ENCODE results near the gene PCGF3.
A peak's percentile ranks its signal among the peaks of the same experiment; 100 is the strongest.

PCGF3 gene

DNA sequence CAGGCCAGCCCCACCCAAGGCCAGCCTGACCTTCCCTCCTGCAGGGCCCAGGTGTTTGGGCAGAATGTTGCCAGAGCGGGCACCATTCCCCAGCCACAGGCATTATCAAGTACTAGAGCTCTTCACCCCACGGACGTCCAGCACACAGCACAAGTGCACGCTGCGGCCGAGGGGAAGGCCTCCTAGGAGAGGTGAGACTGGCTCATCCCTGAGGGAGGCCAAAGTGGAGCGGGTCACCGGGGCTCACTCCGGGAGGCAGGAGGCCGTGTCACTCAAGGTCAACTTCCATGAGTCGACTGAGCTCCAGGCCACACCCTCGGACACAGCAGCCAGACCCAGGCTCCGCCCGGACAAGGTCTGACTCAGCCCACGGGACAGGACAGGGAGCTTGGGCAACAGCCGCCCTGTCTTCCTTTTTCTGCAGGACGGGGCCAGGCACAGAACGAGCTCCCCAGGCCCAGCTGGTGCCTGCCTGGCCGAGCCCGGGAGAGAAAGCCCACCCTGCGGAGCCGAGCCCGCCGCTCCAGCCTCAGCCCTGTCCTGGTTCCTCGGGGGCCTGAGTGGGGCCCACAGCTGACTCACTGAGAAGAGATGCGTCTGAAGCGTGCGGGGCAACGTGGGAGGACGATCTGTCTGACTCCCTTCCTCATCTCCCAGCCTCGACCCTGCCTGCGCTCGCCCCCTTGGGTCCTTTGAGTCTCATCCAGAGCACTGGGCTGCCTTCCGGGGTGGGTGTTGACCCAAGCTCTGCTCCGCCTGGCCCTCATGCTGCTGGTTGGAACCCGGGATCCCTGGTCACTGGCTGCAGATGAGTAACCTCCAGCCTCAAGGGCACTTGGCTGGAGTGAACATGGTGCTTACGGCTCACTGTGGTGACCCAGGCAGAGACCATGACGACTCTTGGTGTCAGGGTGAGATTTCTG, 18.3 kb upstream of the PCGF3 start:
- peak overlapping the region; percentile 37 to 62 for H3K27ac ChIP-seq
- DNase-seq: peak; percentile 92 to 94
- H3K36me3 ChIP-seq: peaks cover 0 to 4% (median 0%) of the 10 kb centered on the region in 3 donors
- no peaks in the 10 kb centered on the region for H3K9me3 ChIP-seq
- peak overlapping the region in 1 of 2 donors; percentile 18 for H3K4me3 ChIP-seq
- H3K4me1 ChIP-seq: peaks cover 0 to 28% (median 12%) of the 10 kb centered on the region in 4 donors
- intact Hi-C loops (cut with DNase I; ENCODE audit: low total_unique reads): no loop called here
- TF ChIP-seq, protein P1, sequence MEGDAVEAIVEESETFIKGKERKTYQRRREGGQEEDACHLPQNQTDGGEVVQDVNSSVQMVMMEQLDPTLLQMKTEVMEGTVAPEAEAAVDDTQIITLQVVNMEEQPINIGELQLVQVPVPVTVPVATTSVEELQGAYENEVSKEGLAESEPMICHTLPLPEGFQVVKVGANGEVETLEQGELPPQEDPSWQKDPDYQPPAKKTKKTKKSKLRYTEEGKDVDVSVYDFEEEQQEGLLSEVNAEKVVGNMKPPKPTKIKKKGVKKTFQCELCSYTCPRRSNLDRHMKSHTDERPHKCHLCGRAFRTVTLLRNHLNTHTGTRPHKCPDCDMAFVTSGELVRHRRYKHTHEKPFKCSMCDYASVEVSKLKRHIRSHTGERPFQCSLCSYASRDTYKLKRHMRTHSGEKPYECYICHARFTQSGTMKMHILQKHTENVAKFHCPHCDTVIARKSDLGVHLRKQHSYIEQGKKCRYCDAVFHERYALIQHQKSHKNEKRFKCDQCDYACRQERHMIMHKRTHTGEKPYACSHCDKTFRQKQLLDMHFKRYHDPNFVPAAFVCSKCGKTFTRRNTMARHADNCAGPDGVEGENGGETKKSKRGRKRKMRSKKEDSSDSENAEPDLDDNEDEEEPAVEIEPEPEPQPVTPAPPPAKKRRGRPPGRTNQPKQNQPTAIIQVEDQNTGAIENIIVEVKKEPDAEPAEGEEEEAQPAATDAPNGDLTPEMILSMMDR (IDR thresholded peaks at IDR 0.05): no peak
- H3K27me3 ChIP-seq: peaks cover 0 to 41% of the 10 kb centered on the region in 2 donors

DNA sequence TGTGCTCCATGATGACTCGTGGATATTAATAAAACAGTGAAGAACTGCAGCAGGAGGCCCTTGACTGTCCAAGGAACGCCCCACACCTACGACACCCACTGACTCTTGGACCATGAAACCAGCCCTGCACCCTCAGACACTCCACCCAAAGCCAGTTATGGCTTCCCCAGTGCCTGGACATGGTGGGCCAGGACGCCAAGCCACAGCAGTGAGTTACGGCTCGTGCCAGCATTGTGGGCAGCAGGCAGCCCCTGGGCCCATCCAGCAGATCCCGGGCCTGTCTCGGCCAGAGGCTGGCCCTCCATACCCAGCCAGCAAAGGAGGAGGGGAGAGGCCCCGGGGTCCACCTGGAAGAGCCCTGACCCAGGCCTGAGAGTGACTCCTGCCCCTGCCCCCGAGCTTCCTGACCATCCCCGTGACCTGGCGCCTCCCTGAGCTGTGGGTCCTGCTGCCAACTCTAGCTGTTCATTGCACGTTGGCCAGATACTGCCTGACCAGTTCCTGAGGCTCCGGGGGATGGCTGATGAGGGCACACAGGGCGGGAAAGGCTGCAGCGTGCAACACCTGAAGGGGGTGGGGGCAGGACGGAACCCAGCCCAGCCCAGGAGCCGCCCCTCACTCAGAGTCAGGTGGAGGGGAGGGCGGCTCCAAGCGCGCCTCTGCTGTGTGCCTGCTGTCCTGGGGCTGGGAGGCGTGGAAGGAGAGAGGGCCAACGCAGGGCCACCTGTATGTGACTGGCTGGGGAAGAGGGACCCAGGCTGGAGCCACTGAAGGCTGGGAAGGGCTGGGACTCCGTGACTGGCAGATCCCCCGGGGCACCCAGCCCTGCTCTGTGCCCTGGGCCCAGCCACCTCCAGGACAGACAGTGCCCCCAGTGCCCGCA, 17.4 kb upstream of the PCGF3 start:
- Histone ChIP-seq H3K27ac (peak overlapping the region; percentile 49 to 62), H3K27me3 (peaks cover 0 to 41% of the 10 kb centered on the region in 2 donors), H3K9me3 (no peaks in the 10 kb centered on the region), H3K36me3 (peaks cover 0 to 4% (median 0%) of the 10 kb centered on the region in 3 donors), H3K4me1 (peaks cover 0 to 28% (median 12%) of the 10 kb centered on the region in 4 donors), H3K4me3 (peak overlapping the region; percentile 50 to 54)
- intact Hi-C loops (cut with DNase I; ENCODE audit: low total_unique reads): no loop called here
- DNase-seq: no peak
- TF ChIP-seq, protein P1 (IDR thresholded peaks at IDR 0.05): no peak

DNA sequence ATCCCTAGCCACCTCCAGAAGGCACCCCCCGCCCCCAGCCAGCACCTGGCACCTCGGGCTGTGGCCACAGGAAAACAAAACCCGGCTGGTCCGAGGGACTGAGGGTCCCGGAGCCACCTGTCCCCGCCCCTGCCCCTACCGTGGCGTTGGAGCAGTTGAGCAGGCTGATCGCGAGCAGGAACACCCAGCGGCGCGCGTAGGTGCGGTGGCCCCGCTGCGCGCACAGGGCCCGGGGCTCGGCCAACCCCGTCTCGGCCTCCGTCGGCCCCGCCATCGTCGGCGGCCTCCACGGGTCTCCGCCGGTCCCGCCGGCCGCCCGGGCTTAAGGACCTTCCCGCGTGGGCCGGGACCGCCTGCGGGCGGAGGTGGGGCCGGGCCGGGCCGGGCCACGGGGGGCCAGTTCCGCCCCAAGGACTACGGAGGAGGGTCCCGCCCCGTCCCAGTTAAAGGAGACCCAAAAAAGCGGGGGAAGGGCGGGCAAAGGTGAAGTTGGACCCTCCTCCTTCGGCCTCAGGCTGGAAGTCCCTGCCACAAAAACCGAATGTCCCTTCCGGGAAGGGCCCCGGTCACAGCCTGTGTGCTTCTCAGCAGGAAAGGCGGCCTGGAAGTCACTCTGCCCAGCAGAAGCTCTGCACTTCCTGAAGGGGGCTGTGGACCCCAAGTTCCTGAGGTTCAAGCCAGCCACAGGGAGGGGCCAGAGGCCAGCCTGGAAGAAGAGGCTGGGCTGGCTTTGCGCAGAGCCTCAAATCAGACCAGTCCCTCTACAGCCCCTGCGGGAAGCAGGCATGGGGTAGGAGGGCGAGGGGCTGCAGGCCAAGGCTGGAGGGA, 16.6 kb upstream of the PCGF3 start, which contains the start of gene SLC49A3:
Gene SLC49A3 (minus strand): TSS at position 298 of the 828 bp plus-strand sequence. CDS start 24 bp downstream, at position 274.
- H3K4me3 ChIP-seq: peak within 1 kb of the TSS; percentile 50 to 54
- H3K27ac ChIP-seq: peak within 1 kb of the TSS; percentile 49 to 62
- no peaks in the 10 kb centered on the region for H3K9me3 ChIP-seq
- intact Hi-C loops (cut with DNase I; ENCODE audit: low total_unique reads): no loop called here
- TF ChIP-seq, protein P1 (IDR thresholded peaks at IDR 0.05): no peak
- DNase-seq: no peak
- peaks cover 0 to 4% (median 0%) of the 10 kb centered on the region in 3 donors for H3K36me3 ChIP-seq
- peaks cover 0 to 42% of the 10 kb centered on the region in 2 donors for H3K27me3 ChIP-seq
- peaks cover 0 to 28% (median 12%) of the 10 kb centered on the region in 4 donors for H3K4me1 ChIP-seq

DNA sequence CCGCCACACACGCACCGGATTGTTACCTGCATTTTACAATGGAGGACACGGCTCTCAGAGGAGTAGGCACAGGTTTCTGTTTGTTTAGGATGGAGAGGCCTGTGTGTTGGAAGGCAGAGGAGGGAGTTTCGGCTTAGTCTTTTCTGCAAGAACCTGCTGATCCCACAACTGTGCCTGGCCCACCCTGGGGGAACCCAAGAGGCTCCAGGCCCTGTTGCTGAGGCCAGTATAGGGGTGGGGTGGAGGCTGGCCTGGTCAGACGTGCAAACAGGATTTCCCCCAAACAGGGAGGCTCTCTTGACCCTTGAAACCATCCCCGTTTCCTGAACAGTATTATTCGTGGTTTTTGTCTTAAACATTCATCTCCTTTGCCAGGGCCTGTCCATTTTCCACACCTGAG, 15.9 kb upstream of the PCGF3 start:
- Histone ChIP-seq H3K36me3 (peaks cover 0 to 4% (median 0%) of the 10 kb centered on the region in 3 donors), H3K27me3 (peaks cover 0 to 42% of the 10 kb centered on the region in 2 donors), H3K27ac (peak overlapping the region in 1 of 2 donors; percentile 62), H3K4me3 (no peak overlapping the region), H3K9me3 (no peaks in the 10 kb centered on the region), H3K4me1 (peaks cover 0 to 28% (median 12%) of the 10 kb centered on the region in 4 donors)
- TF ChIP-seq, protein P1 (IDR thresholded peaks at IDR 0.05): no peak
- DNase-seq: no peak
- intact Hi-C loops (cut with DNase I; ENCODE audit: low total_unique reads): no loop called here
